ENCODE data around the gene CCNI. TPM values are rescaled to one million over a fixed set of nuclear protein-coding genes. Genes with fewer than 3 reads are reported as not detected.

The CCNI gene
- total RNA-seq, 1 donor from 2014 or later, result 322 TPM

DNA sequence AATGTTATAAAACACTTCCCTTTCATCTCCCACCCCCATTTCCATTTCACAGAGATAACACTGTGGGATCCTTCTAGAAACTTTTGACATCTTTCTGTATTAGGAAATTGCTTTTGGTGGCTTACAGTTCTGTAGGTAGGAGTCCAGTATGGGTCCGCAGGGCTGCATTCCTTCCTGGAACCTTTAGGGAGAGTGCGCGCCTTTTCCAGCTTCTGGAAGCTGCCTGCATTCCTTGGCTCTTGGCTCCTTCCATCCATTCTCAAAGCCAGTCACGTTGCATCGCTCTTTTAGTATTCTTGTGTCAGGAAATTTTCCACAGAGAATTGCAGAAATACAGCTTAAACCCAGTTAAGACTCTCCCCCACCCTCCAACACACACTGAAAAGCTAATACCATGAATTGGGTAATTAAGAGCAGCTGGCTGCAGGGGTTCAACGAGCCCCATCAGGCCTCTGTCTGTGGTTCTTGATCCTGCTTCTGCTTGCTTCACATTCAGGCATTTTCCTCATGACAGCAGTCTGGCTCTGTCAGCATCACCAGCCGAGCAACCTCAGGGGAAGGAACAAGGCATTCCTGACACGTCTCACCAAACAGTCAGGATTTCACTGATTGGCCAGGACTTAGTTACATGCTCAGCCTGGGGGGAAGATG is 77.4 kb downstream of the CCNI start:
- Mint-ChIP-seq H3K27me3 (no peaks in the 10 kb centered on the region), H3K36me3 (ENCODE audit: insufficient read depth) (peaks cover 26% of the 10 kb centered on the region), H3K9me3 (ENCODE audit: low read depth) (no peaks in the 10 kb centered on the region), H3K4me1 (ENCODE audit: low read depth) (peaks cover 3% of the 10 kb centered on the region), H3K4me3 (ENCODE audit: low read depth) (no peak overlapping the region), H3K27ac (no peak overlapping the region)
- DNase-seq (ENCODE audit: low spot score, unreplicated experiment), result no peak
- TF ChIP-seq, protein P1, sequence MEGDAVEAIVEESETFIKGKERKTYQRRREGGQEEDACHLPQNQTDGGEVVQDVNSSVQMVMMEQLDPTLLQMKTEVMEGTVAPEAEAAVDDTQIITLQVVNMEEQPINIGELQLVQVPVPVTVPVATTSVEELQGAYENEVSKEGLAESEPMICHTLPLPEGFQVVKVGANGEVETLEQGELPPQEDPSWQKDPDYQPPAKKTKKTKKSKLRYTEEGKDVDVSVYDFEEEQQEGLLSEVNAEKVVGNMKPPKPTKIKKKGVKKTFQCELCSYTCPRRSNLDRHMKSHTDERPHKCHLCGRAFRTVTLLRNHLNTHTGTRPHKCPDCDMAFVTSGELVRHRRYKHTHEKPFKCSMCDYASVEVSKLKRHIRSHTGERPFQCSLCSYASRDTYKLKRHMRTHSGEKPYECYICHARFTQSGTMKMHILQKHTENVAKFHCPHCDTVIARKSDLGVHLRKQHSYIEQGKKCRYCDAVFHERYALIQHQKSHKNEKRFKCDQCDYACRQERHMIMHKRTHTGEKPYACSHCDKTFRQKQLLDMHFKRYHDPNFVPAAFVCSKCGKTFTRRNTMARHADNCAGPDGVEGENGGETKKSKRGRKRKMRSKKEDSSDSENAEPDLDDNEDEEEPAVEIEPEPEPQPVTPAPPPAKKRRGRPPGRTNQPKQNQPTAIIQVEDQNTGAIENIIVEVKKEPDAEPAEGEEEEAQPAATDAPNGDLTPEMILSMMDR (IDR thresholded peaks at IDR 0.05; ENCODE audit: unreplicated experiment), result no peak

DNA sequence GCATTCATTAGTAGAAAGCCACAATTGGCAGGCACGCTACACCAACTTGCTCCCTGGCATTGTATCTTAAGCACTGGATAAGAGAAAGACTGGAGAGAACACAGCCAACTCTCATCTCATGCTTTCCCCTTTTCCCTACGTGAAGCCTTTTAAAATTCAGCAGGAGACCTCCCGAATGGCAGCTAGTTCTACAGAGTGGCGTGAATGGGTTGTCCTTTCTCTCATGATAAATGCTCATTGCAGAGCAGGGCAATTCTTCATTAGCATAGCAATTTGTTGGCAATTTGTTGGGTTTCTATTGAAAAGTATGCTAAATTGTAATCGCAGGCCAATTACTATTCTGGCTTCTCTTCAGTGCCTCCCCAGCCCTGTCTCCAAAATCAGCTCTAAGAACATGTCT is 78.3 kb downstream of the CCNI start:
- Mint-ChIP-seq H3K4me3 (ENCODE audit: low read depth) (no peak overlapping the region), H3K27me3 (no peaks in the 10 kb centered on the region), H3K4me1 (ENCODE audit: low read depth) (peaks cover 1% of the 10 kb centered on the region), H3K27ac (no peak overlapping the region), H3K36me3 (ENCODE audit: insufficient read depth) (peaks cover 24% of the 10 kb centered on the region), H3K9me3 (ENCODE audit: low read depth) (no peaks in the 10 kb centered on the region)
- TF ChIP-seq, protein P1 (IDR thresholded peaks at IDR 0.05; ENCODE audit: unreplicated experiment), result no peak
- DNase-seq (ENCODE audit: low spot score, unreplicated experiment), result no peak

Other genes starting within 250 kb of the CCNI start
- 4.3 and 4.9 TPM in 2 replicates for gene SOWAHB, start 177.8 kb downstream of the CCNI start, total RNA-seq
- gene SEPTIN11, start 126.2 kb downstream of the CCNI start, total RNA-seq, result 80.4 and 84.1 TPM in 2 replicates
- gene CCNG2, start 81.2 kb upstream of the CCNI start, total RNA-seq, result 84.0 and 89.5 TPM in 2 replicates

Data from progenitor cell of endocrine pancreas (in vitro differentiated cells).